Astrocyte (in vitro differentiated cells and primary cell): Measurements from ENCODE around the gene CUL5.

ENCODE experiments used
- EZH2 ChIP-seq: IDR thresholded peaks from 2 replicates; pipeline ENCODE4 v1.6.1; 2012; ENCODE audit warnings: mild to moderate bottlenecking, low read length, inconsistent platforms; ENCODE audit not compliant: insufficient read depth
- TF ChIP-seq, protein P1 (sequence below): IDR thresholded peaks from 2 replicates; pipeline ENCODE4 v1.5.1; 2011; ENCODE audit warnings: low read depth, mild to moderate bottlenecking, inconsistent platforms, low read length, moderate library complexity; ENCODE audit not compliant: insufficient read depth

DNA sequence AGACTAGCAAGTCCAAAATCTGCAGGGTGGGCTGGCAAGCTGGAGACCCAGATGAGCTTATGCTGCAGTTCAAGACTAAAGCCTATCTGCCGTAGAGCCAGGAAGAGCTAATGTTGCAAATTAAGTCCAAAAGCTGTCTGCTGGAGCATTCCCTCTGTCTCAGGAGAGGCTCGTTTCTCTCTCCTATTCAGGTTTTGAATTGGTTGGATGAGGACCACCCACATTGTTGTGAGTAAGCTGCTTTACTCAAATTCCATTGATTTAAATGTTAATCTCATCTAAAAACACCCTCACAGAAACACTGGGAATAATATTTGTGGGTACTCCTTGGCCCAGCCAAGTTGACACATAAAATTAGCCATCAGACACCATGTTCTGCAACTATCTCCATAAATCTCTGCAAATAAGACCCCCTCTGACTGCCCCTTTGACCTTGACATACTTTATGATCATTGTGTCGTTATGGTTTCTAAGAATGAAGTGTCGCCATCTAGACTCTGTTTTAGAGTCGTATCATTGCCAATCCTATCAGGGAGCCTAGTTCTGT lies 16.8 kb upstream of the CUL5 start:
- TF ChIP-seq EZH2 = no peak
- TF ChIP-seq, protein P1, sequence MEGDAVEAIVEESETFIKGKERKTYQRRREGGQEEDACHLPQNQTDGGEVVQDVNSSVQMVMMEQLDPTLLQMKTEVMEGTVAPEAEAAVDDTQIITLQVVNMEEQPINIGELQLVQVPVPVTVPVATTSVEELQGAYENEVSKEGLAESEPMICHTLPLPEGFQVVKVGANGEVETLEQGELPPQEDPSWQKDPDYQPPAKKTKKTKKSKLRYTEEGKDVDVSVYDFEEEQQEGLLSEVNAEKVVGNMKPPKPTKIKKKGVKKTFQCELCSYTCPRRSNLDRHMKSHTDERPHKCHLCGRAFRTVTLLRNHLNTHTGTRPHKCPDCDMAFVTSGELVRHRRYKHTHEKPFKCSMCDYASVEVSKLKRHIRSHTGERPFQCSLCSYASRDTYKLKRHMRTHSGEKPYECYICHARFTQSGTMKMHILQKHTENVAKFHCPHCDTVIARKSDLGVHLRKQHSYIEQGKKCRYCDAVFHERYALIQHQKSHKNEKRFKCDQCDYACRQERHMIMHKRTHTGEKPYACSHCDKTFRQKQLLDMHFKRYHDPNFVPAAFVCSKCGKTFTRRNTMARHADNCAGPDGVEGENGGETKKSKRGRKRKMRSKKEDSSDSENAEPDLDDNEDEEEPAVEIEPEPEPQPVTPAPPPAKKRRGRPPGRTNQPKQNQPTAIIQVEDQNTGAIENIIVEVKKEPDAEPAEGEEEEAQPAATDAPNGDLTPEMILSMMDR = no peak
